Nephron (organoid): ENCODE measurements around the gene UFD1.
"Not testable (repeated sequence)": the region's sequence is repeated elsewhere in the genome, so short reads cannot be mapped to it uniquely, and the experiment has no call there.

Experiments used
- H3K27ac Mint-ChIP-seq, 3 experiments: 2 replicates each; pipeline ENCODE4 v1.8.0; 2020; ENCODE audit warnings: mixed read lengths in 3 of 3, mild to moderate bottlenecking in 2 of 3, moderate library complexity in 1 of 3
- H3K27me3 Mint-ChIP-seq: 2 replicates; pipeline ENCODE4 v1.8.0; 2021; ENCODE audit warnings: low read depth, mild to moderate bottlenecking, moderate library complexity, mixed read lengths
- H3K36me3 Mint-ChIP-seq: 2 replicates; pipeline ENCODE4 v1.8.0; 2020; ENCODE audit warnings: low read depth, mixed read lengths
- H3K4me1 Mint-ChIP-seq: 2 replicates; pipeline ENCODE4 v1.8.0; 2020; ENCODE audit warnings: mixed read lengths
- H3K4me3 Mint-ChIP-seq, 3 experiments: 2 replicates each; pipeline ENCODE4 v1.8.0; 2020; ENCODE audit warnings: mild to moderate bottlenecking in 3 of 3, mixed read lengths in 3 of 3, moderate library complexity in 2 of 3
- H3K9me3 Mint-ChIP-seq: 2 replicates; pipeline ENCODE4 v1.8.0; 2020; ENCODE audit warnings: mixed read lengths
- TF ChIP-seq, protein P1 (sequence below), 3 experiments: fragments of 200-600 bp; sonication (generic); IDR thresholded peaks; one replicate each; pipeline ENCODE4 v1.5.0; 2021; ENCODE audit warnings: antibody characterized with exemption in 3 of 3; ENCODE audit not compliant: unreplicated experiment in 3 of 3

The UFD1 gene

DNA sequence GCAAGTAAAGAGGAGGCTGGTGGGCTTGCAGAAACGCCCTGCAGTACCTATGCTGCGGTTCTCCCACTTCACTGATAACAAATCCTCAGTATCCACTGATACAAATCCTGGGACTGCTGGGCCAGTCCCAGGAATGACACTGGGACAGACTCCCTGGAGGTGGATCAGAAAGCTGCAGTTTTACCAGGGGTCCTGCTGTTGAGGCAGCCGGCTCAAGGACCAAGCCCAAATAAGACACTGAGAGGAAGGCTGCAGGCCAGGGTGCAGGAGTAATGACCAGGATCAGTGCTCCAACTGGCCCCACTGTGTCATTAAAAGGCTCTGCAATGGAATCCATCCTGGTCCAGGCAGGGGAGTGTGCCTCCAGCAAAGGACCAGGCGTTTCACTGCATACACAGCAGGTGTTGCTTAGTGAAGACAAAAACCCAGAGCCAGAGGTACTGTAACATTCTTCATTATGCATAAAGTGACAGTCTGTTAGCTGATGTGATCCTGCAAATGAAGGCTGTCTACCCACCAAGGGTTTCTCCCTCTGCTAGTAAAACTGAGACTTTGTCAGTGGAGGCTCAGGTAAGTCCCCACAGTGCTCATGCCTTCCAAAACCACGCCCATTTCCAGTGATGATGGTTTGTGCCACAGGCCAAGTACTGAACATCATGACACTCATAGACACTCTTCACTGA, 30.1 kb downstream of the UFD1 start:
- H3K27me3 Mint-ChIP-seq = no peaks in the 10 kb centered on the region
- peak overlapping the region; percentile 83 to 95 (median 88) for H3K4me3 Mint-ChIP-seq
- TF ChIP-seq, protein P1, sequence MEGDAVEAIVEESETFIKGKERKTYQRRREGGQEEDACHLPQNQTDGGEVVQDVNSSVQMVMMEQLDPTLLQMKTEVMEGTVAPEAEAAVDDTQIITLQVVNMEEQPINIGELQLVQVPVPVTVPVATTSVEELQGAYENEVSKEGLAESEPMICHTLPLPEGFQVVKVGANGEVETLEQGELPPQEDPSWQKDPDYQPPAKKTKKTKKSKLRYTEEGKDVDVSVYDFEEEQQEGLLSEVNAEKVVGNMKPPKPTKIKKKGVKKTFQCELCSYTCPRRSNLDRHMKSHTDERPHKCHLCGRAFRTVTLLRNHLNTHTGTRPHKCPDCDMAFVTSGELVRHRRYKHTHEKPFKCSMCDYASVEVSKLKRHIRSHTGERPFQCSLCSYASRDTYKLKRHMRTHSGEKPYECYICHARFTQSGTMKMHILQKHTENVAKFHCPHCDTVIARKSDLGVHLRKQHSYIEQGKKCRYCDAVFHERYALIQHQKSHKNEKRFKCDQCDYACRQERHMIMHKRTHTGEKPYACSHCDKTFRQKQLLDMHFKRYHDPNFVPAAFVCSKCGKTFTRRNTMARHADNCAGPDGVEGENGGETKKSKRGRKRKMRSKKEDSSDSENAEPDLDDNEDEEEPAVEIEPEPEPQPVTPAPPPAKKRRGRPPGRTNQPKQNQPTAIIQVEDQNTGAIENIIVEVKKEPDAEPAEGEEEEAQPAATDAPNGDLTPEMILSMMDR (IDR thresholded peaks at IDR 0.05; ENCODE audit: unreplicated experiment in 3 of 3) = no peak
- H3K36me3 Mint-ChIP-seq = peaks cover 31% of the 10 kb centered on the region
- H3K27ac Mint-ChIP-seq = peak overlapping the region in 1 of 3 experiments; percentile 92
- peaks cover 21% of the 10 kb centered on the region for H3K4me1 Mint-ChIP-seq
- H3K9me3 Mint-ChIP-seq = no peaks in the 10 kb centered on the region

- TF ChIP-seq, protein P1 (IDR thresholded peaks at IDR 0.05; ENCODE audit: unreplicated experiment in 3 of 3) = no peak
- Mint-ChIP-seq H3K4me1 (peaks cover 21% of the 10 kb centered on the region), H3K27me3 (no peaks in the 10 kb centered on the region), H3K4me3 (peak overlapping the region; percentile 83 to 95 (median 88)), H3K36me3 (peaks cover 31% of the 10 kb centered on the region), H3K27ac (peak overlapping the region; percentile 57 to 92 (median 91)), H3K9me3 (no peaks in the 10 kb centered on the region)
Measured at GRCh38 chr22:19448076-19448607, 30.9 kb downstream of the UFD1 start.

DNA sequence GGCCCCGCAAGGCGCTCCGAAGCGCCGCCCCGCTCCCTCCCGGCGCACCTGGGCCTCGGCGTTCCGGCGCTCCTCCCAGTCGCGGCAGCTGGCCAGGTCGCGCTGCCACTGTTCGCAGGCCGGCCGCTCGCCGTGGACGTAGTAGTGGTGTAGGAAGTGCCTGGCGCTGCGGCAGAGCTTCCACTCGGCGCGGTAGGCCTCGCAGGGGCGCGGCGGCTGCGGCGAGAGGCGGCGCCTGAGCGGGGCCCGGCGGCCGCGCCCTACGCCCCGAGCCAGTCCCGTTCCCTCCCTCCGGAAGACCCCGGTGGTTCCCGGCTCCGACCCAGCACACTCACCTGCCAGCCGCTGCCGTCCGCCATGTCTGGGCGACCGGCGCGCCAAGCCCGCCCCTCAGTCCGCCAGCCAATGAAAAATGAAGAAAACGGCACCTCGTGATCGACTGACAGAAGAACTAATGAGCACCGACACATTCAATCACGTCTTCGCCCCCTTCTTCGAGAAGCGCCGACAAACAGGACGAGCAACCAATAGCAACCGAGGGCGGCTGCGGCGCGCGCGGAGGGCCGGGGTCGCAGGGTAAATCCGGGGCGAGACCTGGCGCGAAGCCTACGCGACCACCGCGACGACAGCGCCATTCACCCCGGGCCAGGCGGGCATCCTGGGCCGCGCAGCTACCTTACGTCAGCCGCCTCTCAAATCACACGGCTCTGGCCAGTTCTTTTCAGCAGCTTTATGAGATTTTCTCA, 31.5 kb downstream of the UFD1 start, which contains the start of gene C22orf39:
Gene C22orf39 (minus strand): TSS at position 382 of the 746 bp plus-strand sequence. CDS start 23 bp downstream, at position 359.
- Mint-ChIP-seq H3K27ac (peak within 1 kb of the TSS; percentile 57 to 92 (median 91)), H3K9me3 (no peaks in the 10 kb centered on the region), H3K4me1 (peaks cover 21% of the 10 kb centered on the region), H3K4me3 (peak within 1 kb of the TSS; percentile 83 to 95 (median 88)), H3K27me3 (no peaks in the 10 kb centered on the region), H3K36me3 (peaks cover 27% of the 10 kb centered on the region)
- TF ChIP-seq, protein P1 (IDR thresholded peaks at IDR 0.05; ENCODE audit: unreplicated experiment in 3 of 3) = no peak

GRCh38 chr22:19446603-19447329, 32.2 kb downstream of the UFD1 start:
- H3K27ac Mint-ChIP-seq = peak overlapping the region; percentile 11 to 92 (median 72)
- TF ChIP-seq, protein P1 (IDR thresholded peaks at IDR 0.05; ENCODE audit: unreplicated experiment in 3 of 3) = no peak

DNA sequence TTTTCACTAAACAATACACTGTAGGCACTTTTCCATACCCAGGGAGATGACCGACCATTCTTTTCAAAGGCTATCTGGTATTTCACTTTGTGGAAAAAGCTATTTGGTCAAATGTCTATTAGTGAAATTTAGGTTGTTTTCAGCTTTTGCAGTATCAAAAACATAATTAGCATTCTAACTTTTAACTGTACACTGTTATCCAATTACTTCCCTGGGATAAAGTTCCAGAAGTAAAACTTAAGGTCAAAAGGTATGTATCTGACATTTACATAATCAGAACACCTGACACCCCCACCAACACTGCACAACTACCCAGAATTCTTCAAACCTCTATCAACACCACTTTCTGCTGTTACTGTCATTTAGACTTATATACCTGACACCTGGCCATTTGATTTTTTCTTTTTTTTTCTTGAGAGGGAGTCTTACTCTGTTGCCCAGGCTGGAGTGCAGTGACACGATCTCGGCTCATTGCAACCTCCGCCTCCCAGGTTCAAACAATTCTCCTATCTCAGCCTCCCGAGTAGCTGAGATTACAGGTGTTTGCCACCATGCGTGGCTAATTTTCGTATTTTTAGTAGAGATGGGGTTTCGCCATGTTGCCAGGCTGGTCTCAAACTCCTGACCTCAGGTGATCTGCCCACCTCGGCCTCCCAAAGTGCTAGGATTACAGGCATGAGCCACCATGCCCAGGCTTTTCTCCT, 33.6 kb downstream of the UFD1 start:
- H3K36me3 Mint-ChIP-seq = peaks cover 28% of the 10 kb centered on the region

More at GRCh38 chr22:19446603-19447329, 32.2 kb downstream of the UFD1 start:
- H3K4me1 Mint-ChIP-seq = peaks cover 21% of the 10 kb centered on the region
- H3K36me3 Mint-ChIP-seq = peaks cover 25% of the 10 kb centered on the region
- peak overlapping the region; percentile 83 to 95 (median 88) for H3K4me3 Mint-ChIP-seq
- no peaks in the 10 kb centered on the region for H3K27me3 Mint-ChIP-seq
- H3K9me3 Mint-ChIP-seq = no peaks in the 10 kb centered on the region

More for the DNA sequence above, 33.6 kb downstream of the UFD1 start:
- not testable (repeated sequence) for H3K9me3 Mint-ChIP-seq, H3K27me3 Mint-ChIP-seq, H3K27ac Mint-ChIP-seq
- peak overlapping the region; percentile 62 to 79 (median 77) for H3K4me3 Mint-ChIP-seq
- H3K4me1 Mint-ChIP-seq = peaks cover 21% of the 10 kb centered on the region
